ENCODE data around the gene FHOD3. TPM values are rescaled to one million over a fixed set of nuclear protein-coding genes. Genes with fewer than 3 reads are reported as not detected.

The FHOD3 gene
- total and polyA plus RNA-seq, 9 donors, result 27.1 to 36.8 (median 33.7) TPM

GRCh38 chr18:36454848-36455458, 157.4 kb downstream of the FHOD3 start:
- H3K27me3 ChIP-seq (ENCODE audit: control insufficient read depth, insufficient read depth, low read length), result no peaks in the 10 kb centered on the region
- no peak overlapping the region for H3K4me3 ChIP-seq (ENCODE audit: low read length)
- no peaks in the 10 kb centered on the region for H3K36me3 ChIP-seq (ENCODE audit: control insufficient read depth, insufficient read depth, low read length)
- no peak for DNase-seq
- no peak overlapping the region for H3K27ac ChIP-seq (ENCODE audit: low read length)
- H3K4me1 ChIP-seq (ENCODE audit: control insufficient read depth, insufficient read depth, low read length), result peaks cover 4% of the 10 kb centered on the region
- H3K9me3 ChIP-seq (replicated peaks; ENCODE audit: control insufficient read depth, low read depth, low read length), result no peaks in the 10 kb centered on the region
- WGBS (ENCODE audit: insufficient coverage), result 39% methylated on average over 3 of the region's 4 CpGs

GRCh38 chr18:36455931-36456330, 158.4 kb downstream of the FHOD3 start:
- no peak for DNase-seq
- Histone ChIP-seq H3K27ac (ENCODE audit: low read length) (no peak overlapping the region), H3K4me3 (ENCODE audit: low read length) (no peak overlapping the region), H3K9me3 (replicated peaks; ENCODE audit: control insufficient read depth, low read depth, low read length) (no peaks in the 10 kb centered on the region), H3K36me3 (ENCODE audit: control insufficient read depth, insufficient read depth, low read length) (no peaks in the 10 kb centered on the region), H3K27me3 (ENCODE audit: control insufficient read depth, insufficient read depth, low read length) (no peaks in the 10 kb centered on the region), H3K4me1 (ENCODE audit: control insufficient read depth, insufficient read depth, low read length) (peaks cover 4% of the 10 kb centered on the region)
- 50% methylated on average over 1 of the region's 4 CpGs for WGBS (ENCODE audit: insufficient coverage)

- WGBS (ENCODE audit: insufficient coverage), result 83% methylated on average over 1 of the region's 1 CpG
- H3K36me3 ChIP-seq (ENCODE audit: control insufficient read depth, insufficient read depth, low read length), result no peaks in the 10 kb centered on the region
- H3K27ac ChIP-seq (ENCODE audit: low read length), result no peak overlapping the region
- H3K27me3 ChIP-seq (ENCODE audit: control insufficient read depth, insufficient read depth, low read length), result no peaks in the 10 kb centered on the region
- H3K4me1 ChIP-seq (ENCODE audit: control insufficient read depth, insufficient read depth, low read length), result peaks cover 4% of the 10 kb centered on the region
- no peaks in the 10 kb centered on the region for H3K9me3 ChIP-seq (replicated peaks; ENCODE audit: control insufficient read depth, low read depth, low read length)
- no peak overlapping the region for H3K4me3 ChIP-seq (ENCODE audit: low read length)
- no peak for DNase-seq
Observed at GRCh38 chr18:36456622-36457021, 159.1 kb downstream of the FHOD3 start.

GRCh38 chr18:36457683-36458082, 160.2 kb downstream of the FHOD3 start:
- Histone ChIP-seq H3K9me3 (replicated peaks; ENCODE audit: control insufficient read depth, low read depth, low read length) (no peaks in the 10 kb centered on the region), H3K27me3 (ENCODE audit: control insufficient read depth, insufficient read depth, low read length) (no peaks in the 10 kb centered on the region), H3K4me1 (ENCODE audit: control insufficient read depth, insufficient read depth, low read length) (peaks cover 4% of the 10 kb centered on the region), H3K27ac (ENCODE audit: low read length) (no peak overlapping the region), H3K36me3 (ENCODE audit: control insufficient read depth, insufficient read depth, low read length) (no peaks in the 10 kb centered on the region), H3K4me3 (ENCODE audit: low read length) (no peak overlapping the region)
- WGBS (ENCODE audit: insufficient coverage), result no CpG with 5 or more reads among the region's 1 CpG
- no peak for DNase-seq

GRCh38 chr18:36458306-36458705, 160.8 kb downstream of the FHOD3 start:
- H3K4me1 ChIP-seq (ENCODE audit: control insufficient read depth, insufficient read depth, low read length), result peaks cover 4% of the 10 kb centered on the region

GRCh38 chr18:36459203-36459602, 161.7 kb downstream of the FHOD3 start:
- Histone ChIP-seq H3K36me3 (ENCODE audit: control insufficient read depth, insufficient read depth, low read length) (no peaks in the 10 kb centered on the region), H3K4me3 (ENCODE audit: low read length) (no peak overlapping the region), H3K27ac (ENCODE audit: low read length) (no peak overlapping the region), H3K27me3 (ENCODE audit: control insufficient read depth, insufficient read depth, low read length) (no peaks in the 10 kb centered on the region), H3K4me1 (ENCODE audit: control insufficient read depth, insufficient read depth, low read length) (peaks cover 4% of the 10 kb centered on the region), H3K9me3 (replicated peaks; ENCODE audit: control insufficient read depth, low read depth, low read length) (no peaks in the 10 kb centered on the region)
- 83% methylated on average over 1 of the region's 4 CpGs for WGBS (ENCODE audit: insufficient coverage)
- DNase-seq, result no peak

More at GRCh38 chr18:36458306-36458705, 160.8 kb downstream of the FHOD3 start:
- H3K27me3 ChIP-seq (ENCODE audit: control insufficient read depth, insufficient read depth, low read length), result no peaks in the 10 kb centered on the region
- H3K36me3 ChIP-seq (ENCODE audit: control insufficient read depth, insufficient read depth, low read length), result no peaks in the 10 kb centered on the region
- DNase-seq, result no peak
- no CpG with 5 or more reads among the region's 1 CpG for WGBS (ENCODE audit: insufficient coverage)
- H3K9me3 ChIP-seq (replicated peaks; ENCODE audit: control insufficient read depth, low read depth, low read length), result no peaks in the 10 kb centered on the region
- no peak overlapping the region for H3K4me3 ChIP-seq (ENCODE audit: low read length)
- H3K27ac ChIP-seq (ENCODE audit: low read length), result no peak overlapping the region

GRCh38 chr18:36459786-36460185, 162.3 kb downstream of the FHOD3 start:
- WGBS (ENCODE audit: insufficient coverage), result 80% methylated on average over 1 of the region's 3 CpGs
- H3K27ac ChIP-seq (ENCODE audit: low read length), result no peak overlapping the region
- peaks cover 4% of the 10 kb centered on the region for H3K4me1 ChIP-seq (ENCODE audit: control insufficient read depth, insufficient read depth, low read length)
- H3K4me3 ChIP-seq (ENCODE audit: low read length), result no peak overlapping the region
- no peaks in the 10 kb centered on the region for H3K9me3 ChIP-seq (replicated peaks; ENCODE audit: control insufficient read depth, low read depth, low read length)
- no peaks in the 10 kb centered on the region for H3K27me3 ChIP-seq (ENCODE audit: control insufficient read depth, insufficient read depth, low read length)
- H3K36me3 ChIP-seq (ENCODE audit: control insufficient read depth, insufficient read depth, low read length), result no peaks in the 10 kb centered on the region
- no peak for DNase-seq

GRCh38 chr18:36460324-36460850, 162.9 kb downstream of the FHOD3 start:
- Histone ChIP-seq H3K27ac (ENCODE audit: low read length) (no peak overlapping the region), H3K4me3 (ENCODE audit: low read length) (no peak overlapping the region), H3K27me3 (ENCODE audit: control insufficient read depth, insufficient read depth, low read length) (no peaks in the 10 kb centered on the region), H3K9me3 (replicated peaks; ENCODE audit: control insufficient read depth, low read depth, low read length) (no peaks in the 10 kb centered on the region), H3K36me3 (ENCODE audit: control insufficient read depth, insufficient read depth, low read length) (no peaks in the 10 kb centered on the region), H3K4me1 (ENCODE audit: control insufficient read depth, insufficient read depth, low read length) (peaks cover 4% of the 10 kb centered on the region)
- WGBS (ENCODE audit: insufficient coverage), result no CpG with 5 or more reads among the region's 2 CpGs
- no peak for DNase-seq

GRCh38 chr18:36460854-36461253, 163.3 kb downstream of the FHOD3 start:
- no peaks in the 10 kb centered on the region for H3K36me3 ChIP-seq (ENCODE audit: control insufficient read depth, insufficient read depth, low read length)
- no peak overlapping the region for H3K4me3 ChIP-seq (ENCODE audit: low read length)
- no peak for DNase-seq
- H3K27me3 ChIP-seq (ENCODE audit: control insufficient read depth, insufficient read depth, low read length), result no peaks in the 10 kb centered on the region
- no peak overlapping the region for H3K27ac ChIP-seq (ENCODE audit: low read length)
- no peaks in the 10 kb centered on the region for H3K9me3 ChIP-seq (replicated peaks; ENCODE audit: control insufficient read depth, low read depth, low read length)
- 56% methylated on average over 2 of the region's 3 CpGs for WGBS (ENCODE audit: insufficient coverage)
- H3K4me1 ChIP-seq (ENCODE audit: control insufficient read depth, insufficient read depth, low read length), result peaks cover 5% of the 10 kb centered on the region

GRCh38 chr18:36461551-36461987, 164.1 kb downstream of the FHOD3 start:
- Histone ChIP-seq H3K27me3 (ENCODE audit: control insufficient read depth, insufficient read depth, low read length) (no peaks in the 10 kb centered on the region), H3K4me1 (ENCODE audit: control insufficient read depth, insufficient read depth, low read length) (peaks cover 9% of the 10 kb centered on the region), H3K27ac (ENCODE audit: low read length) (no peak overlapping the region), H3K36me3 (ENCODE audit: control insufficient read depth, insufficient read depth, low read length) (no peaks in the 10 kb centered on the region), H3K4me3 (ENCODE audit: low read length) (no peak overlapping the region), H3K9me3 (replicated peaks; ENCODE audit: control insufficient read depth, low read depth, low read length) (no peaks in the 10 kb centered on the region)
- WGBS (ENCODE audit: insufficient coverage), result 100% methylated on average over 1 of the region's 1 CpG
- DNase-seq, result no peak
